ENCODE results near the gene CTDNEP1. TPM values are rescaled to one million over a fixed set of nuclear protein-coding genes. Genes with fewer than 3 reads are reported as not detected.

CTDNEP1 gene
- total RNA-seq, 2 experiments from 2014 or later = 158 to 203 TPM

DNA sequence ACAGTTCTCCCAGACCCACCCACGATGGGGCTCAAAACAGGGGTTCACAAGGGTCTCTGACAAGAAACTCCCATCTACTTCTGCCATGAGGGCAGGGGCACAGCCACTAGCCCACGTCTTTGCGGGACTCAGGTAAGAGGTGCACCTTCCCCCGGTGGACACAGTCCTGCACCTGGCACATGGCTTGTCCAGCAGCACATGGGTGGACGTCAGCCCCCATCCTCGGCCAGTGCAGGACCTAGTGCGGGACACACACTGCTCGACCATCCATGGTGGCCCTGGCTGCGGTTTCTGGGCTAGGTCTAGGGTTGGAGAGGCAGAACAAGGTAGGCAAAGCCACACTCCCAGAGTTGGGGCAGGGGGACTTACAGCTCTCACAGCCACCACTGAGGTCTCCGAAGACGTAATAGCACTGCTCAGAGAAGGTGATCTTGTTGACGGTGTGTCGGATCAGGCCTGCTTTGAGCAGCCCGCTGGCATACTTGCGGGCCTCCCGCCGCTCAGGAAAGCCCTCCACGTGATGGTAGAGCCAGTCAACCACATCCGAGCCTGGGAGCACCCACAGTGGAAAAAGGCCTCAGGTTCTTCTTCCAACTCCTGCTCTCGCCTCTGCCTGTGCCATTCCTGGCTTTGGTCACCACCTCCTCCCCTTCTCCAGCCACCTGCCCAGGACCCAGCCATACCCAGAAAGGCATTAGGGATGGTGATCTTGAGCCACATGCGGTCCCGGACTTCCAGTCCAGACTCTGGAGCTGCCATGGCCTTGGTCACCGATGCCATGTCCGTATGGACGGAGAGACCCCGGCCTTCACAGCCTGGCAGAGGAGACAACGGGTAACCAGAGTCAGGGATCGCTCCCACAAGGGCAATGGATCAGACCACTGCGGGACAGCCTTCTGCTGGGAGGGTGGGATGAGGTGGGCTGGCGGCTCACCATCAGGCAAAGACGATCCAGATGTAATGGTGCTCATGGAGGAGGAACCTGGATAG is 24.5 kb downstream of the CTDNEP1 start:
- ChIA-PET POLR2A (no interaction called here), CTCF (no interaction called here)
- intact Hi-C loops (cut with DNase I, micrococcal nuclease) = no loop called here
- DNase-seq (no peak), ATAC-seq (no peak)
- H3K4me1 Mint-ChIP-seq = peaks cover 14% of the 10 kb centered on the region
- no peak overlapping the region for H3K4me3 Mint-ChIP-seq
- no peaks in the 10 kb centered on the region for H3K9me3 Mint-ChIP-seq (ENCODE audit: low read depth)
- H3K27me3 Mint-ChIP-seq = no peaks in the 10 kb centered on the region
- no peak overlapping the region for H3K27ac Mint-ChIP-seq
- peaks cover 40% of the 10 kb centered on the region for H3K36me3 Mint-ChIP-seq (ENCODE audit: low read depth)

DNA sequence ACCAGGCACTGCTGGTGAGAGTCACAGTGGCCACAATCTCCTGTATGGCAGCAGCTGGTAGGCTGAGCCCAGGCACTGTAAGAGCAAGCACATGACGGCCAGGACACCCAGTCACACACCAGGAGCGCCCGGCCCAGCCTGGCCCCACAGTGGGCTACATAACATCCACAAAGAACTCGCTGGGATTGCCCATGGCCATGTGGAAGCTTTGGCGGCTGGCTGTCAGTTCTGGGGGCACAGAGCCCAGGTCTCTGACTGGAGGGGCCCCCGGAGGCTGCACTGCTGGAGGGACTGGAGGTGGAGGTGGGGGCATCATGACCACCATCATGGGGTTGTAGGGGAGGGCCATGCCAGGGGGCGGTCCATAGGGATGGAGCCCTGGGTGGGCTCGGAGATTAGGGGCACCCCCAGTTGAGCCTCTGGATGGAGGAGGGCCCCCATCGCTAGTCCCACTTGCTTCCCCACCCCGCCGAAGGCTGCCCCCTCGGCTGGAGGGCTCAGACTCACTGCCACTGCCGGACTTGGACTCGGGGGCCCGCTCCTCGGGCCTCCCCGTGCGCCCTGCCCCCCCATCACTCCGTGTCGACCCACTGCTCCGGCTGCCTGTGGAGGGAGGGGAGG is 25.7 kb downstream of the CTDNEP1 start:
- Mint-ChIP-seq H3K4me3 (no peak overlapping the region), H3K27ac (no peak overlapping the region), H3K36me3 (ENCODE audit: low read depth) (peaks cover 41% of the 10 kb centered on the region), H3K27me3 (no peaks in the 10 kb centered on the region), H3K9me3 (ENCODE audit: low read depth) (no peaks in the 10 kb centered on the region), H3K4me1 (peaks cover 8% of the 10 kb centered on the region)
- intact Hi-C loops (cut with DNase I, micrococcal nuclease) = no loop called here
- no peak for DNase-seq
- ChIA-PET POLR2A (no interaction called here), CTCF (no interaction called here)
- ATAC-seq = no peak

DNA sequence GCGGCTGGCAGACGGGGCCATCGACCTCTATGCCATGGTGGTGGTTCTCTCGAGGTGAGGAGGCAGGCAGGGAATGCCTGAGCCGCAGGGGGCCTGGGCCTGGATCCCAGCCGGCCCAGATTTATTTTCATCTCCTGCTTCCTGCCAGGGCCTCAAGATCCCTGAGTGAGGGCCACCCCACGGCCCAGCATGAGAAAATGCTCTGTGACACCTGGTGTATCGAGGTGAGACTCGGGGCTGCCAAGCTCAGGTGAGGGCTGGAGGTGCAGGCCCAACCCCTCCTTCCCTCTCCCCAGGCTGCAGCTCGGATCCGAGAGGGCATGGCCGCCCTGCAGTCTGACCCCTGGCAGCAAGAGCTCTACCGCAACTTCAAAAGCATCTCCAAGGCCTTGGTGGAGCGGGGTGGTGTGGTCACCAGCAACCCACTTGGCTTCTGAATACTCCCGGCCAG is 26.8 kb downstream of the CTDNEP1 start:
- Mint-ChIP-seq H3K9me3 (ENCODE audit: low read depth) (no peaks in the 10 kb centered on the region), H3K27ac (no peak overlapping the region), H3K36me3 (ENCODE audit: low read depth) (peaks cover 42% of the 10 kb centered on the region), H3K27me3 (no peaks in the 10 kb centered on the region), H3K4me3 (no peak overlapping the region), H3K4me1 (peaks cover 14% of the 10 kb centered on the region)
- ATAC-seq = no peak
- DNase-seq = no peak
- intact Hi-C loops (cut with DNase I, micrococcal nuclease) = no loop called here
- POLR2A ChIA-PET = no interaction called here
- CTCF ChIA-PET = interaction anchor here (0.6 kb wide), 1 partner anchor 10 kb away, joined by 3 read pairs; no protein-coding TSS in a partner anchor

GRCh38 chr17:7224110-7224509 is 27.4 kb downstream of the CTDNEP1 start:
- CTCF ChIA-PET = interaction anchor here (0.6 kb wide), 1 partner anchor 10 kb away, joined by 3 read pairs; no protein-coding TSS in a partner anchor
- no peak for ATAC-seq
- Mint-ChIP-seq H3K4me3 (no peak overlapping the region), H3K27ac (no peak overlapping the region), H3K4me1 (peaks cover 18% of the 10 kb centered on the region), H3K27me3 (no peaks in the 10 kb centered on the region), H3K9me3 (ENCODE audit: low read depth) (no peaks in the 10 kb centered on the region), H3K36me3 (ENCODE audit: low read depth) (peaks cover 37% of the 10 kb centered on the region)
- intact Hi-C loops (cut with DNase I, micrococcal nuclease) = no loop called here
- no peak for DNase-seq
- POLR2A ChIA-PET = no interaction called here

GRCh38 chr17:7223375-7223774 is 28.2 kb downstream of the CTDNEP1 start:
- Mint-ChIP-seq H3K27ac (no peak overlapping the region), H3K27me3 (no peaks in the 10 kb centered on the region), H3K9me3 (ENCODE audit: low read depth) (no peaks in the 10 kb centered on the region), H3K4me3 (no peak overlapping the region), H3K4me1 (peaks cover 25% of the 10 kb centered on the region), H3K36me3 (ENCODE audit: low read depth) (peaks cover 32% of the 10 kb centered on the region)
- DNase-seq = no peak
- CTCF ChIA-PET = interaction anchor here (0.5 kb wide), 1 partner anchor 28 kb away, joined by 3 read pairs; no protein-coding TSS in a partner anchor
- POLR2A ChIA-PET = no interaction called here
- ATAC-seq = no peak
- intact Hi-C loops (cut with DNase I, micrococcal nuclease) = no loop called here

- peaks cover 26% of the 10 kb centered on the region for H3K4me1 Mint-ChIP-seq
- no peaks in the 10 kb centered on the region for H3K27me3 Mint-ChIP-seq
- ATAC-seq (no peak), DNase-seq (no peak)
- intact Hi-C loops (cut with DNase I, micrococcal nuclease) = no loop called here
- no peaks in the 10 kb centered on the region for H3K9me3 Mint-ChIP-seq (ENCODE audit: low read depth)
- POLR2A ChIA-PET = no interaction called here
- peaks cover 28% of the 10 kb centered on the region for H3K36me3 Mint-ChIP-seq (ENCODE audit: low read depth)
- CTCF ChIA-PET = interaction anchor here (3.6 kb wide), 1 partner anchor 11 kb away, joined by 25 read pairs; the partner anchor contains the start of gene DVL2
- no peak overlapping the region for H3K4me3 Mint-ChIP-seq
- H3K27ac Mint-ChIP-seq = no peak overlapping the region
Measured at GRCh38 chr17:7222972-7223292, 28.6 kb downstream of the CTDNEP1 start.

- H3K4me1 Mint-ChIP-seq = peaks cover 29% of the 10 kb centered on the region
- intact Hi-C loops (cut with DNase I, micrococcal nuclease) = no loop called here
- H3K27ac Mint-ChIP-seq = no peak overlapping the region
- H3K4me3 Mint-ChIP-seq = no peak overlapping the region
- CTCF ChIA-PET = interaction anchor here (0.6 to 3.6 kb wide), 5 partner anchors 12 to 1688 kb away, joined by 3 to 25 read pairs (median 4); partner anchors contain the start of gene DVL2
- peaks cover 27% of the 10 kb centered on the region for H3K36me3 Mint-ChIP-seq (ENCODE audit: low read depth)
- DNase-seq (no peak), ATAC-seq (no peak)
- POLR2A ChIA-PET = interaction anchor here (0.6 kb wide), 1 partner anchor 1761 kb away, joined by 5 read pairs; no protein-coding TSS in a partner anchor
- H3K9me3 Mint-ChIP-seq (ENCODE audit: low read depth) = no peaks in the 10 kb centered on the region
- H3K27me3 Mint-ChIP-seq = no peaks in the 10 kb centered on the region
Measured at GRCh38 chr17:7222093-7222971, 29.2 kb downstream of the CTDNEP1 start.

GRCh38 chr17:7221278-7222092 is 30.0 kb downstream of the CTDNEP1 start:
- DNase-seq = no peak
- Mint-ChIP-seq H3K27me3 (no peaks in the 10 kb centered on the region), H3K4me3 (peak overlapping the region; percentile 89), H3K4me1 (peaks cover 33% of the 10 kb centered on the region), H3K9me3 (ENCODE audit: low read depth) (no peaks in the 10 kb centered on the region), H3K36me3 (ENCODE audit: low read depth) (peaks cover 27% of the 10 kb centered on the region), H3K27ac (no peak overlapping the region)
- no peak for ATAC-seq
- intact Hi-C loops (cut with DNase I, micrococcal nuclease) = loop anchor here in 1 of 2 experiments (1.0 kb wide), 1 partner anchor 75 kb away; no protein-coding TSS in a partner anchor
- ChIA-PET CTCF (interaction anchor here (0.6 to 3.6 kb wide), 13 partner anchors 9 to 1689 kb away, joined by 3 to 25 read pairs (median 4); partner anchors contain the start of genes DVL2 and GABARAP), POLR2A (interaction anchor here (0.6 to 0.9 kb wide), 3 partner anchors 13 to 63 kb away, joined by 3 to 4 read pairs (median 3); partner anchors contain the start of gene DVL2)

- Mint-ChIP-seq H3K27ac (peak overlapping the region; percentile 90), H3K4me3 (peak overlapping the region; percentile 89), H3K9me3 (ENCODE audit: low read depth) (no peaks in the 10 kb centered on the region), H3K36me3 (ENCODE audit: low read depth) (peaks cover 24% of the 10 kb centered on the region), H3K27me3 (no peaks in the 10 kb centered on the region), H3K4me1 (peaks cover 41% of the 10 kb centered on the region)
- ATAC-seq (peak; percentile 62), DNase-seq (peak; percentile 84)
- POLR2A ChIA-PET = interaction anchor here (0.6 to 1.6 kb wide), 5 partner anchors 13 to 175 kb away, joined by 3 to 6 read pairs (median 3); partner anchors contain the start of gene DVL2
- CTCF ChIA-PET = interaction anchor here (0.7 to 3.6 kb wide), 16 partner anchors 10 to 175 kb away, joined by 3 to 25 read pairs (median 4); partner anchors contain the start of genes CTDNEP1, DVL2 and GABARAP
- intact Hi-C loops (cut with DNase I, micrococcal nuclease) = loop anchor here in 1 of 2 experiments (1.0 kb wide), 1 partner anchor 76 kb away; no protein-coding TSS in a partner anchor
Measured at GRCh38 chr17:7220593-7221277, 30.8 kb downstream of the CTDNEP1 start.
